Left ventricle myocardium inferior (tissue), 1 donor: Measurements from ENCODE around the gene LSP1. TPM values are rescaled to one million over a fixed set of nuclear protein-coding genes. Genes with fewer than 3 reads are reported as not detected.
A peak's percentile ranks its signal among the peaks of the same experiment; 100 is the strongest.

Source experiments
- DNase-seq: peaks from one replicate; pipeline ENCODE4 v3.0.0-alpha.2; 2020
- H3K27ac ChIP-seq: fragments of 200-600 bp; replicated peaks from 2 replicates; pipeline ENCODE4 v1.8.0; 2021
- H3K27me3 ChIP-seq: fragments of 200-600 bp; 2 replicates; pipeline ENCODE4 v1.8.0; 2021; ENCODE audit warnings: low read depth
- H3K36me3 ChIP-seq: fragments of 200-600 bp; 2 replicates; pipeline ENCODE4 v1.8.0; 2021
- H3K4me1 ChIP-seq: fragments of 200-600 bp; 2 replicates; pipeline ENCODE4 v1.8.0; 2021
- H3K4me3 ChIP-seq: fragments of 200-600 bp; 2 replicates; pipeline ENCODE4 v1.8.0; 2021; ENCODE audit warnings: mild to moderate bottlenecking, moderate library complexity
- H3K9me3 ChIP-seq: fragments of 200-600 bp; replicated peaks from 2 replicates; pipeline ENCODE4 v1.8.0; 2021
- intact Hi-C: fragments of 100-400 bp; cut with micrococcal nuclease; formaldehyde crosslinking; loops from one replicate; pipeline ENCODE4 v1.11.0; 2022
- total RNA-seq: library from RNA; stranded (reverse); fragmentation: NEBNext Ultra II Directional; extraction: Animal tissue kit (Norgen Biotek cat#: 25700); gene quantifications from one replicate; pipeline ENCODE4 v1.2.1, GENCODE V29; 2021
- TF ChIP-seq, protein P1 (sequence below): fragments of 200-600 bp; IDR thresholded peaks from 2 replicates; pipeline ENCODE4 v1.8.0; 2021; ENCODE audit warnings: antibody characterized with exemption, mild to moderate bottlenecking, borderline replicate concordance
- donor health status: DM: no; HTN: yes; CAD: no; lungs with severe emphysema.

The LSP1 gene
- total RNA-seq, 1 donor from 2014 or later, result 19.7 TPM

DNA sequence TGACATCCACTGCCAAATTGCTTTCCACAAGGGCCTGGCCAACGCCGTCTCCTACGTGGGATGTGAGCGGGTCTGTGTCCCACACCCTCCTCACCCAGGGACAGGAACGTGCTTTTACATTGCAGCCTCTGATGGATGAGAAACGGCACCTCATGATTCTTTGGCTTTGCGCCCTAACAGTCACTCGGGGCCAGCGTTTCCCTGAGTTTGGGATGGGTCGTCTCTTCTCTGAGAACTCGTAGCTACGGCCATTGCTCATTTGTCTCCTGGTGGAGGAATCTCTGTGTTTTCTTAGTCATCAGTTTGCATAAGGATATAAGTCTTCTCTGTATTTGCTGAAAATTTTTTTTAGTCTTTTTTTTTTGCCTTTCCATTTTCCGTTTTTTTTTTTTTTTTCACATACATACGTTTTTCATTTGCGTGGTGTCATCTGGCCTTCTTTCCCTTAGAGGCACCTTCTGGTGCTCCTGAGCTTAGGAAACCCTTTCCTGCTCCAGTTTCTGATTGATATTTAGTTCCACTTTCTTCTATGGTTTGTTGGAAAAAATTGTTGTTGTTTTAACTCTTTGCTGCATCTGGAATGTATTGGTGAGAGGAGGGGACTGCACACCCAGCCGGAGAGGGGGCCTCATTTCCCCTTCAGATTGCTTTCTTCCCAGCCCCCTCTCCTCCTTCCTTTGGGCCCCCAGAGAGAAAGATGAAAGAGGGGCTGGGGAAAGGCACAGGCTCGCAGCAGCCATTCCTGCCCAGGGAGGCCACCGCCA is 78.6 kb downstream of the LSP1 start:
- no peak for DNase-seq
- H3K27ac ChIP-seq, result peak overlapping the region; percentile 92
- H3K9me3 ChIP-seq, result no peaks in the 10 kb centered on the region
- H3K4me1 ChIP-seq, result peaks cover 41% of the 10 kb centered on the region
- H3K27me3 ChIP-seq, result no peaks in the 10 kb centered on the region
- intact Hi-C loops, result no loop called here
- no peaks in the 10 kb centered on the region for H3K36me3 ChIP-seq
- H3K4me3 ChIP-seq, result no peak overlapping the region
- TF ChIP-seq, protein P1, sequence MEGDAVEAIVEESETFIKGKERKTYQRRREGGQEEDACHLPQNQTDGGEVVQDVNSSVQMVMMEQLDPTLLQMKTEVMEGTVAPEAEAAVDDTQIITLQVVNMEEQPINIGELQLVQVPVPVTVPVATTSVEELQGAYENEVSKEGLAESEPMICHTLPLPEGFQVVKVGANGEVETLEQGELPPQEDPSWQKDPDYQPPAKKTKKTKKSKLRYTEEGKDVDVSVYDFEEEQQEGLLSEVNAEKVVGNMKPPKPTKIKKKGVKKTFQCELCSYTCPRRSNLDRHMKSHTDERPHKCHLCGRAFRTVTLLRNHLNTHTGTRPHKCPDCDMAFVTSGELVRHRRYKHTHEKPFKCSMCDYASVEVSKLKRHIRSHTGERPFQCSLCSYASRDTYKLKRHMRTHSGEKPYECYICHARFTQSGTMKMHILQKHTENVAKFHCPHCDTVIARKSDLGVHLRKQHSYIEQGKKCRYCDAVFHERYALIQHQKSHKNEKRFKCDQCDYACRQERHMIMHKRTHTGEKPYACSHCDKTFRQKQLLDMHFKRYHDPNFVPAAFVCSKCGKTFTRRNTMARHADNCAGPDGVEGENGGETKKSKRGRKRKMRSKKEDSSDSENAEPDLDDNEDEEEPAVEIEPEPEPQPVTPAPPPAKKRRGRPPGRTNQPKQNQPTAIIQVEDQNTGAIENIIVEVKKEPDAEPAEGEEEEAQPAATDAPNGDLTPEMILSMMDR, result no peak

DNA sequence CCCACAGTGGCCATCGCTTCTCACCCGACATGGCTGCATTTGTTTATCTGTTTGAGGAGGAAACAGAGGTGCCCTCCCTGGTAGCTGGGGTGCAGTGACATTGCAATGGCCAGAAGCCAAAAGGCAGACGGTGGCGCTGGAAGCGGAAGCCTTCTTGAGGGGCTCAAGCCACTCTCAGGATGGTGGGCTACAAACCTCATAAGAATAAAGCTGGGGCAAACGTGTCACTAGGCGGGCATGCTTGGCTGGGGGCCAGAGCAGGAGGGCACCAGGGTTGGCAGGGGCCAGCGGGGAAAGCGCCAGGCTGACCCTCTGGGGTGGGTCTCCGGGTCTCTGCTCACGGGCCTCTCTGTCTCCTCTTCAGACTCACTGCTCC is 79.2 kb downstream of the LSP1 start:
- H3K36me3 ChIP-seq, result no peaks in the 10 kb centered on the region

DNA sequence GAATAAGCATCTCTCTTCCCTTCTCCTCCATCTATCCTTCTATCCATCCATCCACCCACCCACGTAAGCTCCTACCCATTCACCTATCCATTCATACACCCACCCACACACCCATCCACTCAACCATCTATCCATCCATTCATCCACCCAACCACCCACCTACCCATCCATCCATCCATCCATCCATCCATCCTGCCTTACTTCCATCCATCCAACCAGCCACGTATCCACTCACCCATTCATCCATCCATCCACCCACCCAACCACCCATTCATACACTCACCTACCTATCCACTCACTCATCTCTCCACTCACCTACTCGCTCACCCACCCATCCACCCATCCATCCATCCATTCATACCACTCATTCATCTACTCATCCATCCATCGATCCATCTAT is 79.8 kb downstream of the LSP1 start:
- DNase-seq, result no peak
- TF ChIP-seq, protein P1, result no peak
- no peaks in the 10 kb centered on the region for H3K27me3 ChIP-seq
- no peaks in the 10 kb centered on the region for H3K9me3 ChIP-seq
- intact Hi-C loops, result no loop called here
- H3K4me3 ChIP-seq, result no peak overlapping the region
- peaks cover 29% of the 10 kb centered on the region for H3K4me1 ChIP-seq
- peak overlapping the region; percentile 92 for H3K27ac ChIP-seq
- no peaks in the 10 kb centered on the region for H3K36me3 ChIP-seq

More for the DNA sequence above, 79.2 kb downstream of the LSP1 start:
- no peak for DNase-seq
- TF ChIP-seq, protein P1, result no peak
- Histone ChIP-seq H3K27ac (peak overlapping the region; percentile 92), H3K4me3 (no peak overlapping the region), H3K4me1 (peaks cover 35% of the 10 kb centered on the region), H3K27me3 (no peaks in the 10 kb centered on the region), H3K9me3 (no peaks in the 10 kb centered on the region)
- intact Hi-C loops, result no loop called here

DNA sequence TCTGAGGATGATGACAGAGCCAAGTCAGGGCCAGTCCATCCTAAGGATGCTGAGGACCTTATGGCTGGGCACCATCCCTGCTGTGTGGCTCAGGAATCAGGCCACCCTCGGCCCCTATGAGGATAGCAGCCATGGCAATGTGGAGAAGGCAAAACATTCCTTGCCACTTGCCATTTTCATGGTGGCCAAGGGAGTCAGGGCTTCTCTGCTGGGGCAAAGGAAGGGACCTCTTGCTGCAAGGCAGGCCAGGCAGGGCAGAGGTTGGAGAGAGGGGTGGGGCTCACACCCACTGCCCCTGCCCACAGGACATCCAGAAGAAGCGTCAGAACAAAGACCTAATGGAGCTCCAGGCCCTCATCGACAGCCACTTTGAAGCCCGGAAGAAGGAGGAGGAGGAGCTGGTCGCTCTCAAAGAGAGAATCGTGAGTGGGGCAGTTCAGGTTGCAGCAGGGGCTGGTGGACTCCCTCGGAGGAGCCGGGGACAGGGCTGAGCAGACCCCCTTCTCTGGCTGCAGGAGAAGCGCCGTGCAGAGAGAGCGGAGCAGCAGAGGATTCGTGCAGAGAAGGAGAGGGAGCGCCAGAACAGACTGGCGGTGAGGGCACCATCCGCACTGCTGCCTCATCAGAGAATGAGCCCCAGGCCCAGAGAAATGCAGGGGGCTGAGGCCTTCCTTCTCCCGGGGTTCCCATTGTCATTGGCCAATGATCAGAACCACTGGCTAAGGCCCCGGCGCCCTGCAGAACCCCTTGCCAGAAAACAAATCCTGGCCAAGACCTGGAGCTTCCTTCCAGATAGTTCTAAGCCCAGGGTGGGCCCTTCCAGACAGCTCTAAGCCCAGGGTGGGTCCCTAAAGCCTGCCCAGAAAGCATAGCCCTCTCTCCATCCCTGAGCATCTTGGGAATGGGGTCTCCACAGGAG is 80.8 kb downstream of the LSP1 start:
- Histone ChIP-seq H3K27ac (peak overlapping the region; percentile 44), H3K4me1 (peaks cover 29% of the 10 kb centered on the region), H3K9me3 (no peaks in the 10 kb centered on the region), H3K4me3 (no peak overlapping the region), H3K27me3 (no peaks in the 10 kb centered on the region), H3K36me3 (no peaks in the 10 kb centered on the region)
- TF ChIP-seq, protein P1, result no peak
- intact Hi-C loops, result no loop called here
- no peak for DNase-seq

DNA sequence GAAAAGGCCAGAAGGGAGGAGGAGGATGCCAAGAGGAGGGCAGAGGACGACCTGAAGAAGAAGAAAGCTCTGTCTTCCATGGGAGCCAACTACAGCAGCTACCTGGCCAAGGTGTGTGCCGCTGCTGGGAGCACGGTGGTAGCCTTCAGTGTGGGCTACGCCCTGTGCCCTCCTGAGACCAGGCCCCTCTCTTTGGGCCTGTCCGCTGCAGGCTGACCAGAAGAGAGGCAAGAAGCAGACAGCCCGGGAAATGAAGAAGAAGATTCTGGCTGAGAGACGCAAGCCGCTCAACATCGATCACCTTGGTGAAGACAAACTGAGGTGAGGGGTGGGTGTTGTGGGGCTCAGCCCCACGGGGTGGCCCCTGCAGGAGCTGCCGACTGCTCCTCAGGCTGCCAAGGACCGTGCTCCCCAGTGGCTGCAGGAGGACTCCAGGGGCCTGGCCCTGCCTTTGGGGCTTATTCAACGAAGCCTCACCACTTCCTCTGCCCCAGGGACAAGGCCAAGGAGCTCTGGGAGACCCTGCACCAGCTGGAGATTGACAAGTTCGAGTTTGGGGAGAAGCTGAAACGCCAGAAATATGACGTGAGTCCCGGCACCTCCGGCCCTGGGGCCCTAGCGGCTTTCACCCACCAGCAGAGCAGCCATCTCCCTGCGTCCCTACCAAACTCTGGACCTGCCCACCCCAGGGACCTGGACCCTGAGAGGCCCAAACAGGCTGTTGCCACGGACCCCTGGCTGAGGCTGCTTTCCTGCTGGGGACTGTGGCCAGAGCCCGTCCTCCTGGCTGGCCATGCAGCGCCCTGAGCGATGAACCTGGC is 81.7 kb downstream of the LSP1 start:
- Histone ChIP-seq H3K4me1 (peaks cover 36% of the 10 kb centered on the region), H3K27me3 (no peaks in the 10 kb centered on the region), H3K4me3 (no peak overlapping the region), H3K36me3 (no peaks in the 10 kb centered on the region), H3K9me3 (no peaks in the 10 kb centered on the region), H3K27ac (no peak overlapping the region)
- TF ChIP-seq, protein P1, result no peak
- intact Hi-C loops, result no loop called here
- no peak for DNase-seq
